GM19035 (cell line): ENCODE measurements around the gene NRCAM.

ENCODE experiments used
- ATAC-seq: cut with Tn5 transposase; IDR thresholded peaks from one replicate; pipeline ENCODE4 v1.9.1; 2021; ENCODE audit not compliant: unreplicated experiment

The NRCAM gene

GRCh38 chr7:108140671-108141070, 315.6 kb downstream of the NRCAM start:
- ATAC-seq = no peak

GRCh38 chr7:108138911-108139310, 317.3 kb downstream of the NRCAM start:
- no peak for ATAC-seq

GRCh38 chr7:108137993-108138392, 318.2 kb downstream of the NRCAM start:
- ATAC-seq = no peak

GRCh38 chr7:108137040-108137439, 319.2 kb downstream of the NRCAM start:
- no peak for ATAC-seq

- ATAC-seq = peak; percentile 36
Measured at GRCh38 chr7:108136191-108136688, 320.0 kb downstream of the NRCAM start.

GRCh38 chr7:108135446-108136190, 320.6 kb downstream of the NRCAM start:
- ATAC-seq = peak; percentile 98

GRCh38 chr7:108134486-108134885, 321.8 kb downstream of the NRCAM start:
- no peak for ATAC-seq

- no peak for ATAC-seq
Measured at GRCh38 chr7:108132551-108133265, 323.5 kb downstream of the NRCAM start.

GRCh38 chr7:108130261-108130660, 326.0 kb downstream of the NRCAM start, which contains the start of gene LAMB4:
Gene LAMB4, minus strand, starts transcription at chr7:108130361. Its CDS starts 7,197 bp downstream, at chr7:108123164.
- ATAC-seq = no peak

GRCh38 chr7:108129018-108129965, 326.9 kb downstream of the NRCAM start:
- no peak for ATAC-seq

- no peak for ATAC-seq
Measured at GRCh38 chr7:108128514-108128913, 327.7 kb downstream of the NRCAM start.

- ATAC-seq = no peak
Measured at GRCh38 chr7:108127461-108127860, 328.8 kb downstream of the NRCAM start.

GRCh38 chr7:108124820-108125219, 331.4 kb downstream of the NRCAM start:
- no peak for ATAC-seq

- ATAC-seq = no peak
Measured at GRCh38 chr7:108122181-108122580, 334.1 kb downstream of the NRCAM start.

- ATAC-seq = no peak
Measured at GRCh38 chr7:108120933-108121332, 335.3 kb downstream of the NRCAM start.

GRCh38 chr7:108120196-108120595, 336.0 kb downstream of the NRCAM start:
- ATAC-seq = no peak

- no peak for ATAC-seq
Measured at GRCh38 chr7:108118959-108119358, 337.3 kb downstream of the NRCAM start.

- peak; percentile 70 for ATAC-seq
Measured at GRCh38 chr7:108114117-108114841, 342.0 kb downstream of the NRCAM start.

GRCh38 chr7:108112683-108113082, 343.6 kb downstream of the NRCAM start:
- ATAC-seq = no peak

GRCh38 chr7:108109221-108109908, 346.9 kb downstream of the NRCAM start:
- peak; percentile 58 for ATAC-seq
